ENCODE results near the gene GID8.
A peak's percentile ranks its signal among the peaks of the same experiment; 100 is the strongest.

GID8 gene

DNA sequence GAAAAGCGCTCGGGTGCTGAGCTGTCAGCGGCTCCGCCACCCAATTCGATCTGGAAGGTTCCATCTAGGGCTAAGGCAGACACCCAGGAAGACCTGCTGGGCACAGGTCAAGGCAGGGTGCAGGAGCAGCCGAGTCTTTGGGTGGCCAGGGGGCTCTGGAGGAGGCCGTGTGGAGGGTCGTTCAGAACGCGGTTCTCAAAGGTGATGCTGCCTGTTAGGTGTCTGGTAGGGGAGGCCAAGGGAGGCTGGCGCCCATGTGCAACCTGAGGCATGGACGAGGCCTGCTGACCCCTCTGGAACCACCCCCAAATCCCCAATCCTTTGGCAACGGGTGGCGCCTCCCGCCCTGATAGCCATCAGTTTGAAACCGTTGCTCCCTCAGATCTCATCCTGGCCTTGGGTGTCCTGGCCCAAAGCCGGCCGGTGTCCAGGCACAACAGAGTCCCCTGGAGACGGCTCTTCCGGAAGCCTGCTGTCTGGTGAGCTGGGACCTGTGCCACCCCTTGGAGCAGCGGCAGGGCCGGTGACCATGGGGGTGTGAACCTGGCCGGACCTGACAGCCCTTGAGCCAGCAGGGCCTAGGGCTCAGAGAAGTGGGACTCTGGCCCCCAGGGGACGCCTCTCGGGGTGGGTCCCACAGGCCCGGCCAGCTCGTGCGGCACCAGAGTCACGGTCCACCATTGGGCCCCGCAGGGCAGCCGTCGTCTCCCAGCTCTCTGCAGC lies 25.1 kb downstream of the GID8 start:
- no peaks in the 10 kb centered on the region for H3K27me3 Mint-ChIP-seq
- DNase-seq (no peak), ATAC-seq (no peak)
- no peaks in the 10 kb centered on the region for H3K9me3 Mint-ChIP-seq
- no peak overlapping the region for H3K4me3 Mint-ChIP-seq
- H3K27ac Mint-ChIP-seq = no peak overlapping the region
- H3K4me1 Mint-ChIP-seq = peaks cover 26% of the 10 kb centered on the region

DNA sequence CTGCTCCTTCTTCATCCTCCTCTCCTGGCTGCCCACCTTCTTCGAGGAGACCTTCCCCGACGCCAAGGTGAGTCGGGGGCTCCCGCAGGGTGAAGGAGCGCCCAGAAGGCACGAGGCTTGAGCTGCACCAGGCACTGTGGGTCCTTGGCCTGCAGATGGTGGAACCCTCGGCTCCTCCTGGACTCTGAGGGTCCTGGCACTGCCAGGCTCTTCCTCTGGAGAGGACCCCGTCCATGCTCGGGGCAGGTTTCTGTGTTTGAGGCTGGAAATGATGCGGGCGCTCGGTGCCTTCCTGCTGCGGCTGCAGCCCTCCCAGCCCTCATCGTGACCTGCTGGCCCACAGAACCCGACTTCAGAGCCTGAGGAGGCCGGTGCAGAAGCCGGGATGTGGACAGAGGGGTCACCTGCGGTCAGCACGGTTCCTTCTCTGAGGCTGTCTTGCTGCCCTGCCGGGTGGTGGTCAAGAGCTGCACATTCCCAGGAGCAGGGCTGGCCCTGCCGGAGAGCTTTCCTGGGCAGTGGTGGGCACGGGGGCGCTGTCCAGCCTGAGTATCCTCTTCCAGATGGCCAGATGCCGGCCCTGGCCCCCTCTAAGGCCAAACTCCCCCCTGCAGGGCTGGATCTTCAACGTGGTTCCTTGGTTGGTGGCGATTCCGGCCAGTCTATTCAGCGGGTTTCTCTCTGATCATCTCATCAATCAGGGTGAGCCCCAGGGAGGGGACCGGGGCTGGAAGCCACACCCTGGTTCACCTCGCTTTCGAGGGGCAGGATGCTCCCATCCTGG lies 25.9 kb downstream of the GID8 start:
- H3K4me3 Mint-ChIP-seq = no peak overlapping the region
- no peak for DNase-seq
- peaks cover 19% of the 10 kb centered on the region for H3K4me1 Mint-ChIP-seq
- no peaks in the 10 kb centered on the region for H3K9me3 Mint-ChIP-seq
- ATAC-seq = no peak
- H3K27me3 Mint-ChIP-seq = no peaks in the 10 kb centered on the region
- no peak overlapping the region for H3K27ac Mint-ChIP-seq

DNA sequence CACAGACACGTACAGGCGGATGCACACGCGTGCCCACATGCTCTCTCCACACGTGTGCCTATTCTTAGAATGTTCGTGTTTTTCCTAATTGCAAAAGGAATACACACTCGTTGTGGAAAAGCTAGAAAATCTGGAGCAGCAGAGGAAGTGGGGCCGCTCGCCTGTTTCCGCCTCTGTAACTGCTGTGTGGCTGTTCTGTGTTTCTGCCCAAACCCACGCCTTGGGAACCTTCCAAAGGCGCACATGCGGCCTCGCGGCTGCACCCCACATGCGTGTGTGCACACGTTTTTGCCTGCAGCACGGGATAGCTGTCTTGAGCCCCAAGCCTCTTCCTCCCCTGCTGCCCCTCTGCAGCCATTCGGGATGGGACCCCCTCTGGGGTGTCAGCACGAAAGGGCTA lies 26.8 kb downstream of the GID8 start:
- H3K27me3 Mint-ChIP-seq = no peaks in the 10 kb centered on the region
- no peaks in the 10 kb centered on the region for H3K9me3 Mint-ChIP-seq
- H3K4me1 Mint-ChIP-seq = peaks cover 10% of the 10 kb centered on the region
- no peak overlapping the region for H3K27ac Mint-ChIP-seq
- ATAC-seq = no peak
- DNase-seq = no peak
- no peak overlapping the region for H3K4me3 Mint-ChIP-seq

GRCh38 chr20:62965363-62965771 lies 27.4 kb downstream of the GID8 start:
- Mint-ChIP-seq H3K9me3 (no peaks in the 10 kb centered on the region), H3K4me1 (peaks cover 3% of the 10 kb centered on the region), H3K27me3 (no peaks in the 10 kb centered on the region), H3K27ac (no peak overlapping the region), H3K4me3 (no peak overlapping the region)
- no peak for ATAC-seq
- no peak for DNase-seq

DNA sequence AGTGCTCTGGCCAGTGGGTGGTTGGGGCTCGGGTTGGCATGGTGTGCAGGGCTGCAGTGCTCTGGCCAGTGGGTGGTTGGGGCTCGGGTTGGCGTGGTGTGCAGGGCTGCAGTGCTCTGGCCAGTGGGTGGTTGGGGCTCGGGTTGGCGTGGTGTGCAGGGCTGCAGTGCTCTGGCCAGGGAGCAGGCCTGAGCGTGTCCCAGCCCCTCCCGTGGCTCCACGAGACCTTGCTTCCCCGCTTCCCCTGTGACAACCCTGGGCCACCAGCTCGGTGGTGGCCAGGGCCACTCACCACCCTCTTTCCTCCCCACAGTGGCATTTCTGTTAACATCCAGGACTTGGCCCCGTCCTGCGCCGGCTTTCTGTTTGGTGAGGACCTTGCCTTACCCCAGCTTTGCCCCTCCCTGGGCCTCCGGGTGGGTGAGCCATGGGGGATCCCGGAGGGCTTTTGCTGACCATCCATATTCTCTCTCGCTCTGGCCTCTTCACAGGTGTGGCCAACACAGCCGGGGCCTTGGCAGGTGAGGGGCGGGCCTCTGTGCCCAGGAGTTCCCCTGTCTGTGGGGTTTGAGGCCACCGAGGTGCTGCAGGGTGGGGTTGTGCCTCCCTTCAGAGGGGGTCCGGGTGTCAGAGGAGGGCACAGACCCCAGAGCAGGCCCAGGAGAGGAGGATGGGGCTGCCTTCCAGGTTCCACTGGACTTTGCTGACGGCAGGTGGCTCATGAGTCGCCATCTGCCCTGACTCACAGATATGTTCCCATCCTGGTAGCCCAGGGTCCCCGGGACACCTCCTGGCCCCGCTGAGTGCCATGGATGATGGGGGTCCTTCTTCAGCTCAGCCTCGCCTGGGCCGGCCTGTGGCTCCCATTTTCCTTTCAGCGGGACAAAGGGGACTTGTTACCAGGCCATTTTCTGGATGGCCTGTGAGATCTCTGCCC lies 28.5 kb downstream of the GID8 start:
- Mint-ChIP-seq H3K27me3 (peaks cover 6% of the 10 kb centered on the region), H3K4me1 (peaks cover 3% of the 10 kb centered on the region), H3K27ac (no peak overlapping the region), H3K9me3 (no peaks in the 10 kb centered on the region), H3K4me3 (no peak overlapping the region)
- DNase-seq = no peak
- ATAC-seq = no peak

- Mint-ChIP-seq H3K27ac (no peak overlapping the region), H3K4me1 (peaks cover 9% of the 10 kb centered on the region), H3K4me3 (no peak overlapping the region), H3K9me3 (no peaks in the 10 kb centered on the region), H3K27me3 (peaks cover 12% of the 10 kb centered on the region)
- ATAC-seq (no peak), DNase-seq (no peak)
Observed at GRCh38 chr20:62967149-62967501, 29.2 kb downstream of the GID8 start.

DNA sequence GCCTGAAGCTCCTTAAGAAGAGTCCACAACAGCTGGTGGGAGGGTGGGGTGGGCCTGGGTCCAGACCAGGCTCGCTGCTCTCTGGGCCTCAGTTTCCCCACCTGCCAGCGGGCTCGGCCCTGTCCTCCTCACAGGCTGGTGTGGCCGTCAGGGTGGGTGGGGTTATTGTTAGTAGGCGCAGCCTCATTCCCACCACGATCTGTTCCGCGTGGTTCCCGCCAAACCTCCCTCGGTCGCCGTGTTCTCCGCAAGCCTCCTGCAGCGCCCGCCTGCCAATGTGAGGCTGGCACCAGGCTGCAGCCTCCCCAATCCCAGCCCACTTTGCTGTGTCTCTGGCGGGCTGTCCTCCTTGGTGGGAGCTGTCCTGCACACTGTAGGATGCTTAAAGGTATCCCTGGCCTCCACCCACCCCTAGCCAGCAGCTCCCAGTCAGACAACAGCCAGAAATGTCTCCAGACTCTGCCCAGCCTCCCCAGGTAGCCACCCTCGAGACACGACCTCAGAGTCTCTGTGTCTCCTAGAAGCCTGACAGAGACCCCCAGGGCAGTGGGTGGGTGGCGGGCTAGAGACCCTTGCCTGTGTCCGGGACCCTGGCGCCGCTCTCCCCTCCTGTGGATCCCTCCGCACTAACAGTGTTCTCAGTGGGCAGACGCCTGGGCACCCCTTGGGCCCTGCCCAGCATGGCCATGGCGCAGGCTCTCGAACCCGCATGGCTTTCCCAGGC lies 29.8 kb downstream of the GID8 start:
- Mint-ChIP-seq H3K4me1 (peaks cover 16% of the 10 kb centered on the region), H3K9me3 (no peaks in the 10 kb centered on the region), H3K27me3 (peaks cover 19% of the 10 kb centered on the region), H3K27ac (no peak overlapping the region), H3K4me3 (no peak overlapping the region)
- no peak for DNase-seq
- ATAC-seq = no peak

DNA sequence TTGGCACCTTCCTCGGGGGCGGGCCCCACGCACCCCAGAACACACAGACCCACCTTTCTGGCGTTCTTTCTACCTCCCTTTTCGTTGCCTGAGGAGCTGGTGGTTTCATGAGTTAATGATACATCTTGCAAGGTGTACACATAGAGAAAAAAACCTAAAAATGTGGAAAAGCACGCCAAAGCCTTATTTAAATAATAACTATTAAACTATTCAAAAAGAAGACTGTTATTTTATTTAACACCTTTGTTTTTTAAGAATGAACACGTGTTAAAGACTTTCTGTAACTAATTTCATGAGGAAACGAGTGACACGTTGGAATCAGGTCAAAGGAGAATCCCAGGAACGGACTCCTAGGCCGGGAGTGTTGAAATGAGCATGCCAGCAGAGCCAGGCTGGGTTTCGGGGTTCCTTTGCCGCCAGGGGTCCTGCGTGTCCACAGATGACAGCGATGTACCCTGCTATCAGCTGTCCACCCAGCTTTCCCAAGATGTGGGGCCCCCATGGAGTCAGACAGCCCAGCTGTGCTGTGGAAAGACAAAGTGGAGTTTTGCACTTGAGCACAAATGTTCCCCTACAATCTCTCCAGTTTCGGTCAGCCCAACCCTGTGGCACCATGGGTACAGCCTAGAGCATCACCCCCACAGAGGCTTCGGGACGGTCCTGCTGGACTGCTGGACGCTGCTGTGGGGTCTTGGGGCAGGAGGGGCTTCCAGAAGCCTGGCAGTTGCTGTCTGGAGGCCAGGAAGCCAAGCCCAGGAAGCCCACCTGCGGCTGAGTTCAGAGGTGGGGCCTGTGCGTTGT lies 30.6 kb downstream of the GID8 start:
- Mint-ChIP-seq H3K4me3 (no peak overlapping the region), H3K27ac (no peak overlapping the region), H3K4me1 (peaks cover 24% of the 10 kb centered on the region), H3K9me3 (no peaks in the 10 kb centered on the region), H3K27me3 (peaks cover 27% of the 10 kb centered on the region)
- DNase-seq (no peak), ATAC-seq (no peak)

DNA sequence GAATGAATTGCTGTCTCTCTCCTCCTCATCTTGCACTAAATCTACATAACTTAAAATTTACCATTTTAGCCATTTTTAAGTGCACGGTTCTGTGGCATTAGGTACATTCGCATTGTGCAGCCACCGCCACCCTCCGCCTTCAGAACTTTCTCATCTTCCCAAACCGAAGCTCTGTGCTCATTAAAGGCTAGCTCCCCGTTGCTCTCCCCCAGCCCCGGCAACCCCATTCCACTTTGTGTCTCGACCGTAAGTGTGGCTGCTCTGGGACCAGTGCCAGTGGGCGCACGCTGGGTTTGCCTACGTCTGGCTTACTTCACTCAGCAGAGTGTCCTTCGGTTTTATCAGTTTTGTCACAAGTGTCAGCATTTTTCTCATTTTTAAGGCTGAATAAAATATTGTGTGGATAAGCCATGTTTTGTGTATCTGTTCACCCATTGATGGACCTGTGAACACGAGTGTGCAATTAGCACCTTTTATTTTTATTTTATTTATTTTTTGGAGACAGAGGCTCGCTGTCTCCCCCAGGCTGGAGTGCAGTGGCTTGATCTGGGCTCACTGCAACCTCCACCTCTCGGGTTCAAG lies 31.3 kb downstream of the GID8 start:
- Mint-ChIP-seq H3K4me1 (peaks cover 25% of the 10 kb centered on the region), H3K9me3 (no peaks in the 10 kb centered on the region), H3K27me3 (peaks cover 34% of the 10 kb centered on the region), H3K4me3 (no peak overlapping the region), H3K27ac (no peak overlapping the region)
- DNase-seq (no peak), ATAC-seq (no peak)

- peaks cover 25% of the 10 kb centered on the region for H3K4me1 Mint-ChIP-seq
- ATAC-seq (no peak), DNase-seq (no peak)
- no peak overlapping the region for H3K4me3 Mint-ChIP-seq
- no peaks in the 10 kb centered on the region for H3K9me3 Mint-ChIP-seq
- peaks cover 40% of the 10 kb centered on the region for H3K27me3 Mint-ChIP-seq
- H3K27ac Mint-ChIP-seq = no peak overlapping the region
Observed at GRCh38 chr20:62969939-62970306, 32.0 kb downstream of the GID8 start.

DNA sequence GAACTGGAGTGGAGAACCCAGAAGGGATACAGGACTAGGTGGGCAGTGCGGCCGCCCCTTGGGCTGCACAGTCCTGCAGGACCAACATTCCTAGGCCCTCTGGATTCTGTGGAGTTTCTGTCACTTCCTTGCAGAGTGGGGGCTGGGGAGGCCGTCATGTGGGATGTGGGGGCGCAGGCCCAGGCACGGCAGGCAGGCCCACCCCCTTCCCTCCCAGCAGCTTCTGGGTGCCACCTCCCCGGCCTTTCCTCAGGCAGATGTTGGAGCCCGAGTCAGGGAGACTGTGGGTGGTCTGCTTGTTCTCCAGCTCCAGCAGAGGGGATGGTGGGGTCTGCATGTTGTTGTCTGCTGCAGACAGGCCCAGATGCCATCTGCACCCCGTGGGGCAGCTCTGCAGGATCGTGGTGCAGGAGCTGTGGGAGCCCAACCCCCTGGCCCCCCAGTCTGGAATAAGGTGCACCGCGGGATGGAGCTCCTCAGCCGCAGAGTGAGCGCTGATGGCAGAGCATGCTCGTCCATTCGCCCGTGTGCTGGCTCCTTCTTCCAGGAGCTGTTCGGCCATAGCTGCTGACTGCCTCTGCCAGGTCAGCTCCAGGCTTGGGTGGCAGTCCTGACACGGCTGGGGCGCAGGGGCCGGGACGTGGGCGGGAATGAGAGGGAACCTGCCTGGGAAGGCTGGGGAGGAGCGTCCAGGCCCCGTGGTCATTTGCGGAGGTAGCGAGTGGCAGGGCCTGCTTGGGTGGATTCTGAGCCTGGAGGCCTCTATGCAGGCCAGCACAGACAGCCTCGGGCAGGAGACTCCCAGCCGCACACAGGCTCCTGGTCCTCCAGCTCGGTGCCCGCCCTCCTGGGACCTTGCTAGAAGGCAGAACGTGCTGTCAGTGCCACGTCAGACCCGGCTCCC lies 32.6 kb downstream of the GID8 start:
- ATAC-seq (no peak), DNase-seq (no peak)
- Mint-ChIP-seq H3K4me3 (no peak overlapping the region), H3K9me3 (no peaks in the 10 kb centered on the region), H3K4me1 (peaks cover 25% of the 10 kb centered on the region), H3K27me3 (peaks cover 42% of the 10 kb centered on the region), H3K27ac (no peak overlapping the region)

GRCh38 chr20:62971211-62971949 lies 33.4 kb downstream of the GID8 start:
- DNase-seq = no peak
- no peak overlapping the region for H3K27ac Mint-ChIP-seq
- H3K4me1 Mint-ChIP-seq = peaks cover 25% of the 10 kb centered on the region
- H3K27me3 Mint-ChIP-seq = peaks cover 51% of the 10 kb centered on the region
- ATAC-seq = no peak
- peak overlapping the region in 1 of 2 donors; percentile 1 for H3K4me3 Mint-ChIP-seq
- no peaks in the 10 kb centered on the region for H3K9me3 Mint-ChIP-seq
